Esophagus squamous epithelium (tissue), 5 donors: ENCODE measurements around the gene ABAT. TPM values are rescaled to one million over a fixed set of nuclear protein-coding genes. Genes with fewer than 3 reads are reported as not detected.

ENCODE experiments used
- DNase-seq: peaks from one replicate; lab custom pipeline; 2025; lab: John Stamatoyannopoulos, UW
- H3K27ac ChIP-seq, 4 donors: fragments of 200-600 bp; sonication (generic); one replicate each; pipeline ENCODE4 v1.5.1; 2016 to 2019; ENCODE audit warnings: mild to moderate bottlenecking in 1 of 4
- H3K27me3 ChIP-seq, 4 donors: fragments of 200-600 bp; sonication (generic); 1 replicate in 3 of 4; 2 replicates in 1 of 4; pipeline versions ENCODE4 v1.5.1 to v1.6.0; 2017 to 2021; ENCODE audit warnings: antibody characterized with exemption in 1 of 4
- H3K36me3 ChIP-seq, 3 donors: fragments of 200-600 bp; sonication (generic); one replicate each; pipeline ENCODE4 v1.5.1; 2016 to 2019
- H3K4me1 ChIP-seq, 3 donors: fragments of 200-600 bp; sonication (generic); one replicate each; pipeline ENCODE4 v1.5.1; 2017 to 2019
- H3K4me3 ChIP-seq, 4 donors: fragments of 200-600 bp; sonication (generic); 1 replicate in 3 of 4; 2 replicates in 1 of 4; pipeline ENCODE4 v1.5.1; 2016 to 2019; ENCODE audit warnings: mild to moderate bottlenecking in 2 of 4, moderate library complexity in 1 of 4
- H3K9me3 ChIP-seq, 3 donors: fragments of 200-600 bp; sonication (generic); one replicate each; pipeline ENCODE4 v1.5.1; 2016 to 2019
- CTCF ChIP-seq, 6 experiments: fragments of 450-650 bp in 4 of 6; fragments of 200-600 bp in 2 of 6; sonication (generic) in 2 of 6; IDR thresholded peaks; one replicate each; pipeline ENCODE4 v1.5.1; 2016 to 2019; ENCODE audit warnings: antibody characterized with exemption in 6 of 6, mild to moderate bottlenecking in 4 of 6, moderate library complexity in 4 of 6
- POLR2A ChIP-seq, 4 donors: fragments of 450-650 bp; IDR thresholded peaks; one replicate each; pipeline ENCODE4 v1.6.1; 2017; ENCODE audit warnings: antibody characterized with exemption in 4 of 4, mild to moderate bottlenecking in 4 of 4, moderate library complexity in 3 of 4
- WGBS, 2 donors: methylation state at CpG; one replicate each; pipeline ENCODE4 v1.1.5; 2018; 5-methylcytosine and 5-hydroxymethylcytosine counted together
- intact Hi-C: fragments of 100-400 bp; cut with DNase I; formaldehyde crosslinking; loops from one replicate; pipeline ENCODE4 v1.15.0; 2022
- total RNA-seq, 4 donors: library from RNA; depleted of rRNA; stranded (reverse); fragments of >200 nt; gene quantifications; one replicate each; pipeline ENCODE4 v1.1.0, GENCODE V29; 2016
- donor health status: DM: yes; HTN: yes; CAD: no.

Gene ABAT
- total RNA-seq, 4 donors from 2014 or later = 2.9 to 14.5 (median 9.1) TPM

GRCh38 chr16:8718851-8719680, 44.6 kb downstream of the ABAT start:
- Histone ChIP-seq H3K9me3 (peaks cover 0 to 6% (median 0%) of the 10 kb centered on the region in 3 donors), H3K27ac (no peak overlapping the region), H3K27me3 (no peaks in the 10 kb centered on the region), H3K4me3 (no peak overlapping the region), H3K4me1 (peaks cover 0 to 27% (median 0%) of the 10 kb centered on the region in 3 donors), H3K36me3 (peaks cover 0 to 9% (median 0%) of the 10 kb centered on the region in 3 donors)
- 79 to 81% methylated on average over 19 of the region's 19 CpGs for WGBS, 2 donors
- TF ChIP-seq CTCF (IDR thresholded peaks at IDR 0.05) (no peak), POLR2A (IDR thresholded peaks at IDR 0.05) (no peak)
- no peak for DNase-seq
- intact Hi-C loops = no loop called here

- H3K27me3 ChIP-seq = no peaks in the 10 kb centered on the region
- TF ChIP-seq CTCF (IDR thresholded peaks at IDR 0.05) = no peak
- no peak for TF ChIP-seq POLR2A (IDR thresholded peaks at IDR 0.05)
- H3K36me3 ChIP-seq = no peaks in the 10 kb centered on the region
- DNase-seq = no peak
- intact Hi-C loops = no loop called here
- no peak overlapping the region for H3K4me3 ChIP-seq
- peaks cover 0 to 27% (median 0%) of the 10 kb centered on the region in 3 donors for H3K4me1 ChIP-seq
- no peak overlapping the region for H3K27ac ChIP-seq
- H3K9me3 ChIP-seq = peaks cover 0 to 6% (median 0%) of the 10 kb centered on the region in 3 donors
- 60 to 61% methylated on average over 7 to 10 of the region's 14 CpGs for WGBS, 2 donors
Measured at GRCh38 chr16:8720080-8720966, 45.9 kb downstream of the ABAT start.

GRCh38 chr16:8720967-8721308, 46.5 kb downstream of the ABAT start:
- peaks cover 0 to 27% (median 0%) of the 10 kb centered on the region in 3 donors for H3K4me1 ChIP-seq
- H3K36me3 ChIP-seq = no peaks in the 10 kb centered on the region
- H3K4me3 ChIP-seq = no peak overlapping the region
- 72 to 87% methylated on average over 3 of the region's 3 CpGs for WGBS, 2 donors
- H3K9me3 ChIP-seq = peaks cover 0 to 6% (median 0%) of the 10 kb centered on the region in 3 donors
- intact Hi-C loops = no loop called here
- DNase-seq = no peak
- H3K27ac ChIP-seq = peak overlapping the region in 1 of 4 donors; percentile 25
- no peaks in the 10 kb centered on the region for H3K27me3 ChIP-seq
- TF ChIP-seq CTCF (IDR thresholded peaks at IDR 0.05) (no peak), POLR2A (IDR thresholded peaks at IDR 0.05) (no peak)

GRCh38 chr16:8721336-8722024, 47.1 kb downstream of the ABAT start:
- peaks cover 0 to 6% (median 0%) of the 10 kb centered on the region in 3 donors for H3K9me3 ChIP-seq
- WGBS, 2 donors = 57 to 79% methylated on average over 11 to 14 of the region's 14 CpGs
- no peak overlapping the region for H3K4me3 ChIP-seq
- TF ChIP-seq CTCF (IDR thresholded peaks at IDR 0.05) = no peak
- no peak for TF ChIP-seq POLR2A (IDR thresholded peaks at IDR 0.05)
- no peaks in the 10 kb centered on the region for H3K36me3 ChIP-seq
- DNase-seq = no peak
- no peaks in the 10 kb centered on the region for H3K27me3 ChIP-seq
- intact Hi-C loops = no loop called here
- H3K27ac ChIP-seq = peak overlapping the region in 1 of 4 donors; percentile 25
- peaks cover 0 to 25% (median 0%) of the 10 kb centered on the region in 3 donors for H3K4me1 ChIP-seq
